Tibial nerve (tissue), 4 donors: ENCODE data around the gene POU3F1. TPM values are rescaled to one million over a fixed set of nuclear protein-coding genes. Genes with fewer than 3 reads are reported as not detected.

Source experiments
- DNase-seq, 2 donors: peaks; one replicate each; pipeline ENCODE4 v3.0.0-alpha.2; 2019; ENCODE audit warnings: low spot score in 2 of 2
- H3K27ac ChIP-seq, 4 donors: fragments of 200-600 bp; sonication (generic) in 3 of 4; one replicate each; pipeline ENCODE4 v1.5.1; 2017 to 2019; ENCODE audit warnings: mild to moderate bottlenecking in 1 of 4
- H3K27me3 ChIP-seq, 2 donors: fragments of 200-600 bp; sonication (generic) in 1 of 2; one replicate each; pipeline versions ENCODE4 v1.5.1 to v1.6.0; 2017 to 2019
- H3K36me3 ChIP-seq, 3 donors: fragments of 200-600 bp; sonication (generic); one replicate each; pipeline ENCODE4 v1.5.1; 2018 to 2019
- H3K4me1 ChIP-seq, 4 donors: fragments of 200-600 bp; sonication (generic) in 3 of 4; one replicate each; pipeline ENCODE4 v1.5.1; 2017 to 2019
- H3K4me3 ChIP-seq, 4 donors: fragments of 200-600 bp; sonication (generic) in 3 of 4; one replicate each; pipeline ENCODE4 v1.5.1; 2017 to 2019; ENCODE audit warnings: mild to moderate bottlenecking in 1 of 4, moderate library complexity in 1 of 4
- H3K9me3 ChIP-seq, 4 donors: fragments of 200-600 bp; sonication (generic) in 3 of 4; one replicate each; pipeline ENCODE4 v1.5.1; 2017 to 2019
- CTCF ChIP-seq, 5 experiments: fragments of 200-600 bp in 3 of 5; fragments of 450-650 bp in 2 of 5; sonication (generic) in 3 of 5; IDR thresholded peaks; one replicate each; pipeline ENCODE4 v1.5.1; 2016 to 2019; ENCODE audit warnings: antibody characterized with exemption in 5 of 5, mild to moderate bottlenecking in 3 of 5, moderate library complexity in 2 of 5
- EP300 ChIP-seq, 2 donors: sonication (generic); formaldehyde crosslinking; IDR thresholded peaks; one replicate each; pipeline ENCODE4 v1.6.1; 2017; ENCODE audit warnings: antibody characterized with exemption in 2 of 2, mild to moderate bottlenecking in 1 of 2
- POLR2A ChIP-seq, 2 donors: fragments of 450-650 bp; IDR thresholded peaks; one replicate each; pipeline ENCODE4 v1.6.1; 2017; ENCODE audit warnings: antibody characterized with exemption in 2 of 2, mild to moderate bottlenecking in 2 of 2, moderate library complexity in 2 of 2
- WGBS, 2 donors: methylation state at CpG; one replicate each; pipeline ENCODE4 v1.1.5; 2018; 5-methylcytosine and 5-hydroxymethylcytosine counted together
- total RNA-seq, 4 donors: library from RNA; depleted of rRNA; stranded (reverse); fragments of >200 nt; gene quantifications; one replicate each; pipeline ENCODE4 v1.1.0, GENCODE V29; 2016

Gene POU3F1
- total RNA-seq, 4 donors from 2014 or later: 11.6 to 53.4 (median 24.8) TPM

- WGBS, 2 donors: 34 to 46% methylated on average over 4 of the region's 4 CpGs
- Histone ChIP-seq H3K36me3 (peaks cover 0 to 2% (median 0%) of the 10 kb centered on the region in 3 donors), H3K4me3 (no peak overlapping the region), H3K9me3 (no peaks in the 10 kb centered on the region), H3K27ac (peak overlapping the region in 2 of 4 donors; percentile 33 to 35), H3K27me3 (no peaks in the 10 kb centered on the region), H3K4me1 (peaks cover 0 to 5% (median 0%) of the 10 kb centered on the region in 4 donors)
- TF ChIP-seq CTCF (IDR thresholded peaks at IDR 0.05): no peak
- no peak for TF ChIP-seq EP300 (IDR thresholded peaks at IDR 0.05)
- TF ChIP-seq POLR2A (IDR thresholded peaks at IDR 0.05): no peak
- no peak for DNase-seq
Measured at GRCh38 chr1:38092256-38092655, 45.7 kb upstream of the POU3F1 start.

GRCh38 chr1:38090796-38091195 lies 44.2 kb upstream of the POU3F1 start:
- H3K27me3 ChIP-seq: no peaks in the 10 kb centered on the region
- 88 to 89% methylated on average over 3 of the region's 3 CpGs for WGBS, 2 donors
- no peaks in the 10 kb centered on the region for H3K9me3 ChIP-seq

GRCh38 chr1:38089712-38090360 lies 43.2 kb upstream of the POU3F1 start:
- 88 to 90% methylated on average over 11 of the region's 11 CpGs for WGBS, 2 donors

More at GRCh38 chr1:38090796-38091195, 44.2 kb upstream of the POU3F1 start:
- no peak overlapping the region for H3K27ac ChIP-seq
- H3K4me3 ChIP-seq: no peak overlapping the region
- TF ChIP-seq EP300 (IDR thresholded peaks at IDR 0.05) (no peak), CTCF (IDR thresholded peaks at IDR 0.05) (no peak), POLR2A (IDR thresholded peaks at IDR 0.05) (no peak)
- H3K36me3 ChIP-seq: no peaks in the 10 kb centered on the region
- DNase-seq: no peak
- peaks cover 0 to 18% (median 1%) of the 10 kb centered on the region in 4 donors for H3K4me1 ChIP-seq

GRCh38 chr1:38088791-38089190 lies 42.2 kb upstream of the POU3F1 start:
- Histone ChIP-seq H3K36me3 (no peaks in the 10 kb centered on the region), H3K4me3 (no peak overlapping the region), H3K27ac (no peak overlapping the region), H3K4me1 (peaks cover 0 to 23% (median 1%) of the 10 kb centered on the region in 4 donors), H3K27me3 (no peaks in the 10 kb centered on the region), H3K9me3 (no peaks in the 10 kb centered on the region)
- no peak for DNase-seq
- WGBS, 2 donors: 66 to 69% methylated on average over 4 to 6 of the region's 6 CpGs
- TF ChIP-seq POLR2A (IDR thresholded peaks at IDR 0.05): no peak
- no peak for TF ChIP-seq CTCF (IDR thresholded peaks at IDR 0.05)
- TF ChIP-seq EP300 (IDR thresholded peaks at IDR 0.05): no peak

More at GRCh38 chr1:38089712-38090360, 43.2 kb upstream of the POU3F1 start:
- no peak for TF ChIP-seq CTCF (IDR thresholded peaks at IDR 0.05)
- TF ChIP-seq POLR2A (IDR thresholded peaks at IDR 0.05): no peak
- no peak for TF ChIP-seq EP300 (IDR thresholded peaks at IDR 0.05)
- Histone ChIP-seq H3K36me3 (no peaks in the 10 kb centered on the region), H3K4me1 (peaks cover 0 to 23% (median 1%) of the 10 kb centered on the region in 4 donors), H3K4me3 (no peak overlapping the region), H3K27ac (no peak overlapping the region), H3K27me3 (no peaks in the 10 kb centered on the region), H3K9me3 (no peaks in the 10 kb centered on the region)
- no peak for DNase-seq

GRCh38 chr1:38088366-38088765 lies 41.8 kb upstream of the POU3F1 start:
- H3K36me3 ChIP-seq: no peaks in the 10 kb centered on the region
- H3K27ac ChIP-seq: no peak overlapping the region
- TF ChIP-seq EP300 (IDR thresholded peaks at IDR 0.05) (no peak), CTCF (IDR thresholded peaks at IDR 0.05) (no peak), POLR2A (IDR thresholded peaks at IDR 0.05) (no peak)
- H3K4me3 ChIP-seq: no peak overlapping the region
- no peak for DNase-seq
- no peaks in the 10 kb centered on the region for H3K27me3 ChIP-seq
- 55 to 59% methylated on average over 6 of the region's 6 CpGs for WGBS, 2 donors
- H3K4me1 ChIP-seq: peaks cover 0 to 23% (median 1%) of the 10 kb centered on the region in 4 donors
- no peaks in the 10 kb centered on the region for H3K9me3 ChIP-seq
